Chondrocyte (in vitro differentiated cells): ENCODE results near the gene MRC2. TPM values are rescaled to one million over a fixed set of nuclear protein-coding genes. Genes with fewer than 3 reads are reported as not detected.

Experiments
- DNase-seq: peaks from one replicate; pipeline ENCODE4 v3.0.0; 2021; ENCODE audit warnings: mixed read lengths, low spot score
- H3K27ac Mint-ChIP-seq: one replicate; pipeline ENCODE4 v1.8.0; 2021; ENCODE audit warnings: mild to moderate bottlenecking, moderate library complexity, mixed read lengths; ENCODE audit not compliant: unreplicated experiment
- H3K27me3 Mint-ChIP-seq: 2 replicates; pipeline ENCODE4 v1.8.0; 2021; ENCODE audit warnings: low read depth, mixed read lengths
- H3K36me3 Mint-ChIP-seq: 2 replicates; pipeline ENCODE4 v1.8.0; 2021; ENCODE audit warnings: low read depth, mixed read lengths
- H3K4me1 Mint-ChIP-seq: 2 replicates; pipeline ENCODE4 v1.8.0; 2021; ENCODE audit warnings: low read depth, mild to moderate bottlenecking, mixed read lengths
- H3K4me3 Mint-ChIP-seq: one replicate; pipeline ENCODE4 v1.8.0; 2021; ENCODE audit warnings: mild to moderate bottlenecking, moderate library complexity, mixed read lengths; ENCODE audit not compliant: unreplicated experiment
- H3K9me3 Mint-ChIP-seq: 2 replicates; pipeline ENCODE4 v1.8.0; 2021; ENCODE audit warnings: low read depth, mixed read lengths
- total RNA-seq: library from RNA; stranded (reverse); gene quantifications from 3 replicates; pipeline ENCODE4 v1.2.1, GENCODE V29; 2021
- TF ChIP-seq, protein P1 (sequence below): fragments of 200-600 bp; sonication (generic); IDR thresholded peaks from 2 replicates; pipeline ENCODE4 v1.5.0; 2021; ENCODE audit warnings: antibody characterized with exemption, mild to moderate bottlenecking, moderate library complexity

The MRC2 gene
- total RNA-seq, 1 donor from 2014 or later: 353 TPM

DNA sequence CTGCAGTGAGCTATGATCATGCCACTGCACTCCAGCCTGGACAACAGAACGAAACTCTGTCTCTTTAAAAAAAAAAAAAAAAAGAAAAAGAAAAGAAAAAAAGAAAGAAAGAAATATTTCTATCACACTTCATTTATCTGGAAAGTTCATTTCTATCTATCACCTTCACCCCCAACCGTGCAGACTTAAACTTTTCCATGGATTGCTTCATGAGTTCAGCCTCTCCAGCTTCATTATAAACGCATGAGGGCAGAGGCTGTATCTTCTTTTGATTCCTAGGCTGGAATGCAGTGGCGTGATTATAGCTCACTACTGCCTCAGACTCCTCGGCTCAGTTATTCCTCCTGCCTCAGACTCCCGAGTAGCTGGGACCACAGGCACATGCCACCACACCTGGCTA, 28.2 kb downstream of the MRC2 start:
- TF ChIP-seq, protein P1, sequence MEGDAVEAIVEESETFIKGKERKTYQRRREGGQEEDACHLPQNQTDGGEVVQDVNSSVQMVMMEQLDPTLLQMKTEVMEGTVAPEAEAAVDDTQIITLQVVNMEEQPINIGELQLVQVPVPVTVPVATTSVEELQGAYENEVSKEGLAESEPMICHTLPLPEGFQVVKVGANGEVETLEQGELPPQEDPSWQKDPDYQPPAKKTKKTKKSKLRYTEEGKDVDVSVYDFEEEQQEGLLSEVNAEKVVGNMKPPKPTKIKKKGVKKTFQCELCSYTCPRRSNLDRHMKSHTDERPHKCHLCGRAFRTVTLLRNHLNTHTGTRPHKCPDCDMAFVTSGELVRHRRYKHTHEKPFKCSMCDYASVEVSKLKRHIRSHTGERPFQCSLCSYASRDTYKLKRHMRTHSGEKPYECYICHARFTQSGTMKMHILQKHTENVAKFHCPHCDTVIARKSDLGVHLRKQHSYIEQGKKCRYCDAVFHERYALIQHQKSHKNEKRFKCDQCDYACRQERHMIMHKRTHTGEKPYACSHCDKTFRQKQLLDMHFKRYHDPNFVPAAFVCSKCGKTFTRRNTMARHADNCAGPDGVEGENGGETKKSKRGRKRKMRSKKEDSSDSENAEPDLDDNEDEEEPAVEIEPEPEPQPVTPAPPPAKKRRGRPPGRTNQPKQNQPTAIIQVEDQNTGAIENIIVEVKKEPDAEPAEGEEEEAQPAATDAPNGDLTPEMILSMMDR: no peak
- H3K27me3 Mint-ChIP-seq: no peaks in the 10 kb centered on the region
- H3K27ac Mint-ChIP-seq: no peak overlapping the region
- peaks cover 54% of the 10 kb centered on the region for H3K4me1 Mint-ChIP-seq
- no peak overlapping the region for H3K4me3 Mint-ChIP-seq
- H3K9me3 Mint-ChIP-seq: peaks cover 3% of the 10 kb centered on the region
- no peak for DNase-seq
- H3K36me3 Mint-ChIP-seq: peaks cover 6% of the 10 kb centered on the region

DNA sequence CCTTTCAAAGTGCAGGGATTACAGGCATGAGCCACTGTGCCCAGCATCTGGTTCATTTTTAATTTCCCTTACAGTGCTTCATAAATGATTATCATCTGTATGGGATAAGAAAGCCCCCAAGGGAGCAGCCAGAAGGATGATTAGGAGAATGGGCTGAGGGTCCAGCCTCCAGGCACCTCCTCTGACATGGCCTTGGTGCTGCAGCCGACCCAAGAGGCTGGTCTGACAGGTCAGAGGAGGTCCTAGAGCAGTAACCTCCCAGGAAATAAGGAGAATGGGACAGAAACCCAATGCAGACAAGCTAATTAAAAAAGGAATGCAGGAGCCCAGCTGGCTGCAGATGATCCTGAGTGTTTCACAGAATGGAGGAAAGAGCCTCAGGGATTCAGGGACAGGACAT, 29.0 kb downstream of the MRC2 start:
- Mint-ChIP-seq H3K27ac (no peak overlapping the region), H3K9me3 (peaks cover 8% of the 10 kb centered on the region), H3K4me3 (no peak overlapping the region), H3K36me3 (peaks cover 11% of the 10 kb centered on the region), H3K4me1 (peaks cover 54% of the 10 kb centered on the region), H3K27me3 (no peaks in the 10 kb centered on the region)
- TF ChIP-seq, protein P1: no peak
- DNase-seq: peak; percentile 6

DNA sequence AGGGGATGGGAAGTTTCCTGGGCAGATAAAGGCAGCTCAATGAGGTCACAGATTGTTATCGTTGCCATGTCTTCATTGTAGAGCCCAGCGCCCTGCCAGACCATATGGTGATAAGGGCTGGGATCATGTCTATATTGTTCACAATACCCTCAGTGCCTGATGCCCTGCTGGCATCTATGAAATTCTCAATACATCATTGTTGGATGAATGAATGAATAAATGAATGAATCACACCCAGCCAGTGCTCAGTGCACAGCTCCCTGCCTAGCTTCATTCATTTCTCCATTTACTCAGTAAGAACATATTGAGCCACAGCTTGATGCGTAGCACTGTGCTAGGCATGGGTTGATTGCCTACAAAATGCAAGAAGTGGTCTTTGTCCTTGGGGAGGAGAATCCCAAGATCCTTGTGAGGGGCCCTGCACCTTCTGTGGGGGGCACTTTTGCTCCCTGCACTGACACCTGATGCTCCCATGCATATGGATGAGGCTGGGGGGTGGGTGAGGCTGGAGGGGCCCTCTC, 29.7 kb downstream of the MRC2 start:
- no peaks in the 10 kb centered on the region for H3K27me3 Mint-ChIP-seq
- peak overlapping the region; percentile 1 for H3K27ac Mint-ChIP-seq
- peaks cover 11% of the 10 kb centered on the region for H3K36me3 Mint-ChIP-seq
- H3K9me3 Mint-ChIP-seq: peaks cover 8% of the 10 kb centered on the region
- H3K4me1 Mint-ChIP-seq: peaks cover 51% of the 10 kb centered on the region
- TF ChIP-seq, protein P1: no peak
- peak; percentile 2 for DNase-seq
- no peak overlapping the region for H3K4me3 Mint-ChIP-seq

DNA sequence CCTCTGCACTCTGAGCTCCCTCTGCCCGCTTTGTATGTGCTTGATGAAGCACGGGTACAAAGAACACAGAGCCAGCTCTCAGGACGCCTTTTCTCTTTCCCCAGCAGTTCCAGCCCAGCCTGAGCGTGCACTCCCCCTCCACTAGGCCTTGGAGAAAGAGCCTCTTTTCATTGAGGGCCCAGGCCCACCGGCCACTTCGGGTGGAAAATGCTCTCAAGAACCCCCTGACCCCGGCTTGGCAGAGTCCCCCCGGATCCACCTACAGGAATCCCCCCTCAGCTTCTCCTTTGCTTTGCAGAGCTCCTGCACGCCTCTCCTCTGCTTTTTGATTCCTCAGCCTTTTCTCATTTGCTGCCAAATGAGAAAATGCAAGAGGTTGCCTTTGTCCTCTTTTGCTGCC, 30.2 kb downstream of the MRC2 start:
- Mint-ChIP-seq H3K9me3 (peaks cover 8% of the 10 kb centered on the region), H3K27ac (no peak overlapping the region), H3K4me3 (no peak overlapping the region), H3K27me3 (no peaks in the 10 kb centered on the region), H3K36me3 (peaks cover 11% of the 10 kb centered on the region), H3K4me1 (peaks cover 51% of the 10 kb centered on the region)
- TF ChIP-seq, protein P1: no peak
- DNase-seq: peak; percentile 53

DNA sequence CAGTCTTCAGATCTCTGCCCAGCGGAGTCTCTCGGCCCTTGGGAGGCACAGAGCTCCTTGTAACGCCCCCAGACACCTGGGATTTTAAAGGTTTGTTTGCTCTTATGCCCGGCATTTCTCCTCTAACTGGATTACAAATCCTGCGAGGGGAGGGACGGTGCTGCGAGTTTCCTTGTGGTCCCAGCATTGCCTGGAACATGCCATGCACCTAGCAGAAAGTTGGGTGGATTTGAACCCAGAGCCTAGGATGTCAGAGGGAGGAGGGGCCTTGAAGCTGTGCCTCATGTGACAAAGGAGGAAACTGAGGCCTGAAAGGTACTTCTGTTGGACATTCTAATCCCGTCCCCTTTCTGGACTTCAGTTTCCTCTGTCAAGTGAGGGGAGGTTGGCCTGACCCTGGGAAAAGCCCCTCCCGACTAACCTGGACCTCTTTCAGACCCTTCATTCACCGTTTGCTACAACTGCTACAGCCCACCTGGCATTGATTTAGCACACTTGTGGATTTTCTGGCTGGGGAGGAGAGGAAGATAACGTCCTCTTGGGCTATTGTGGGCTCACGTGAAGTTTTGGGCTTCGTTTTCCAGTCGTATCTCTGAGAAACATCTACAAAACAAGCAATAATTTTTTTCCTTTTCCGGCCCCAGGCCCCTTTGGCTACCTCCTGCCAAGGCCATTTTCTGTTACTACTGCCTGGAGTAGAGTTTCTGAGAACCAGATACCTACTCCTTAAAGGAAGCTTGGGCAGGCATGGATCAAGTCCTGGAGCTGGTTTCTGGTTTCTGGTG, 30.9 kb downstream of the MRC2 start:
- no peak overlapping the region for H3K27ac Mint-ChIP-seq

More for the DNA sequence above, 30.9 kb downstream of the MRC2 start:
- Mint-ChIP-seq H3K36me3 (peaks cover 11% of the 10 kb centered on the region), H3K27me3 (no peaks in the 10 kb centered on the region), H3K9me3 (peaks cover 8% of the 10 kb centered on the region), H3K4me3 (no peak overlapping the region), H3K4me1 (peaks cover 51% of the 10 kb centered on the region)
- TF ChIP-seq, protein P1: no peak
- DNase-seq: peak; percentile 22
